Lower leg skin (tissue), 3 donors: Measurements from ENCODE around the gene FAM83E.

ENCODE experiments used
- POLR2A ChIP-seq, 2 donors: fragments of 450-650 bp; IDR thresholded peaks; one replicate each; pipeline ENCODE4 v1.6.1; 2016 to 2017; ENCODE audit warnings: antibody characterized with exemption in 2 of 2, mild to moderate bottlenecking in 1 of 2, moderate library complexity in 1 of 2
- TF ChIP-seq, protein P1 (sequence below), 3 donors: fragments of 450-650 bp; IDR thresholded peaks; one replicate each; pipeline ENCODE4 v1.5.1; 2016; ENCODE audit warnings: antibody characterized with exemption in 3 of 3, mild to moderate bottlenecking in 3 of 3, moderate library complexity in 2 of 3

DNA sequence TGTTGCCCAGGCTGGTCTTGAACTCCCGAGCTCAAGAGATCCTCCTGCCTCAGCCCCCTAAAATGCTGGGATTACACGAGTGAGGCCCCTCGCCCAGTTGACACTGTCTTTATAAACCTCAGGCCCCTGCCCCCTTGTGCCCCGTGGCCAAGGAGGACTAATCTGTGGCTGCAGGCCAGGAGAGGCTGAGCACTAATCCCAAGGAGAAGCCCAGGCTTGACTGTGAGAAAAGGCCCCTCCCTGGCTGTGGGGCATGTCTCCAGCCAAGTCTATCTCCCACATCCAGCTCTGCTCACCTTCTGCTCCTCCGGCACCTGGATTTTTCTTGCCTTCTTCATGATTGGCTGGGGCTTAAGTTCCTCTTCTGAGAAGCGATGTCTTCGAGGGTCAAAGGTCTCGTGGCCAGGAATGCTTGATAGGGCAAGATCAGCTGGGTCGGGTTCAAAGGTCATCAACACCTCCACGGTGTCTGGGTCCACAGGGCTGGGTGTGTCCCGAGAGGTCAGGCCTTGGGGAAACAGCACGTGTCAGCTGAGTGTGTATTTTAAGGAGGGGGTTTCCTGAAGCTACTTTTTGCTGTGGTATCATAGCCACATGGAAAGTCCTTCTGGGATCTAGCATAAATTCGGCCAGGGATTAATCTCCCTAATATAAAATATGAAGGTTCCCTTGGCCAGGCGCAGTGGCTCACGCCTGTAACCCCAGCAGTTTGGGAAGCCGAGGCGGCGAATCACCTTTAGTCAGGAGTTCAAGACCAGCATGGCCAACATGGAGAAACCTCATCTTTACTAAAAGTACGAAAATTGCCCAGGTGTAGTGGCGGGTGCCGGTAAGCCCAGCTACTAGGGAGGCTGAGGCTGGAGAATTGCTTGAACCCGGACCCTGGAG is 18.5 kb upstream of the FAM83E start:
- TF ChIP-seq, protein P1, sequence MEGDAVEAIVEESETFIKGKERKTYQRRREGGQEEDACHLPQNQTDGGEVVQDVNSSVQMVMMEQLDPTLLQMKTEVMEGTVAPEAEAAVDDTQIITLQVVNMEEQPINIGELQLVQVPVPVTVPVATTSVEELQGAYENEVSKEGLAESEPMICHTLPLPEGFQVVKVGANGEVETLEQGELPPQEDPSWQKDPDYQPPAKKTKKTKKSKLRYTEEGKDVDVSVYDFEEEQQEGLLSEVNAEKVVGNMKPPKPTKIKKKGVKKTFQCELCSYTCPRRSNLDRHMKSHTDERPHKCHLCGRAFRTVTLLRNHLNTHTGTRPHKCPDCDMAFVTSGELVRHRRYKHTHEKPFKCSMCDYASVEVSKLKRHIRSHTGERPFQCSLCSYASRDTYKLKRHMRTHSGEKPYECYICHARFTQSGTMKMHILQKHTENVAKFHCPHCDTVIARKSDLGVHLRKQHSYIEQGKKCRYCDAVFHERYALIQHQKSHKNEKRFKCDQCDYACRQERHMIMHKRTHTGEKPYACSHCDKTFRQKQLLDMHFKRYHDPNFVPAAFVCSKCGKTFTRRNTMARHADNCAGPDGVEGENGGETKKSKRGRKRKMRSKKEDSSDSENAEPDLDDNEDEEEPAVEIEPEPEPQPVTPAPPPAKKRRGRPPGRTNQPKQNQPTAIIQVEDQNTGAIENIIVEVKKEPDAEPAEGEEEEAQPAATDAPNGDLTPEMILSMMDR (IDR thresholded peaks at IDR 0.05), result no peak
- TF ChIP-seq POLR2A (IDR thresholded peaks at IDR 0.05), result no peak
